Stomach (tissue), 4 donors: ENCODE results near the gene DGKD.

Source experiments
- EP300 ChIP-seq: sonication (generic); formaldehyde crosslinking; IDR thresholded peaks from one replicate; pipeline ENCODE4 v1.6.1; 2017; ENCODE audit warnings: antibody characterized with exemption
- TF ChIP-seq, protein P1 (sequence below), 7 experiments: fragments of 450-650 bp in 4 of 7; fragments of 200-600 bp in 3 of 7; sonication (generic) in 3 of 7; IDR thresholded peaks; one replicate each; pipeline ENCODE4 v1.5.1; 2016 to 2019; ENCODE audit warnings: antibody characterized with exemption in 7 of 7, control low read depth in 2 of 7, mild to moderate bottlenecking in 1 of 7

DNA sequence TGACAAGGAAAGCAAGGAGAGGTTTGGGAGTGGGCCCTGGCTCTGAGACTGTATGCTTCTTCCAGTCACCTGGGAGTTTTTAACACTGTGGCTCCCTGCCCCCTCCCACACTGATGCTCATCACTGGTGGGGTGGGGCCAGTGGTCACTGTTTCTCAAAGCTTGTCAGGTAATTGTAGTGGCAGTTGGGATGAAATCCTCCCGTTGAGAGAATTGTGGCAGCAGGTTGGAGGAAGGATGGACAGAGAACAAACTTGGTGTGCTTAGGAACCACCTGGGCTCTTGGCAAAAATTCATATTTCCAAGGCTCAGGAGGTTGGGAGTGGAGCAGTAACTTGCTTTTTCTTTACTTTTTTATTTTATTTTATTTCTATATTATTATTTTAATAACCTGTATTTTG is 25.1 kb downstream of the DGKD start:
- TF ChIP-seq, protein P1, sequence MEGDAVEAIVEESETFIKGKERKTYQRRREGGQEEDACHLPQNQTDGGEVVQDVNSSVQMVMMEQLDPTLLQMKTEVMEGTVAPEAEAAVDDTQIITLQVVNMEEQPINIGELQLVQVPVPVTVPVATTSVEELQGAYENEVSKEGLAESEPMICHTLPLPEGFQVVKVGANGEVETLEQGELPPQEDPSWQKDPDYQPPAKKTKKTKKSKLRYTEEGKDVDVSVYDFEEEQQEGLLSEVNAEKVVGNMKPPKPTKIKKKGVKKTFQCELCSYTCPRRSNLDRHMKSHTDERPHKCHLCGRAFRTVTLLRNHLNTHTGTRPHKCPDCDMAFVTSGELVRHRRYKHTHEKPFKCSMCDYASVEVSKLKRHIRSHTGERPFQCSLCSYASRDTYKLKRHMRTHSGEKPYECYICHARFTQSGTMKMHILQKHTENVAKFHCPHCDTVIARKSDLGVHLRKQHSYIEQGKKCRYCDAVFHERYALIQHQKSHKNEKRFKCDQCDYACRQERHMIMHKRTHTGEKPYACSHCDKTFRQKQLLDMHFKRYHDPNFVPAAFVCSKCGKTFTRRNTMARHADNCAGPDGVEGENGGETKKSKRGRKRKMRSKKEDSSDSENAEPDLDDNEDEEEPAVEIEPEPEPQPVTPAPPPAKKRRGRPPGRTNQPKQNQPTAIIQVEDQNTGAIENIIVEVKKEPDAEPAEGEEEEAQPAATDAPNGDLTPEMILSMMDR (IDR thresholded peaks at IDR 0.05): no peak
- TF ChIP-seq EP300: no peak
